ENCODE data around the gene AP5B1. TPM values are rescaled to one million over a fixed set of nuclear protein-coding genes. Genes with fewer than 3 reads are reported as not detected.

Gene AP5B1
- total and polyA plus RNA-seq, 2 experiments from 2014 or later: 3.1 to 16.1 TPM

DNA sequence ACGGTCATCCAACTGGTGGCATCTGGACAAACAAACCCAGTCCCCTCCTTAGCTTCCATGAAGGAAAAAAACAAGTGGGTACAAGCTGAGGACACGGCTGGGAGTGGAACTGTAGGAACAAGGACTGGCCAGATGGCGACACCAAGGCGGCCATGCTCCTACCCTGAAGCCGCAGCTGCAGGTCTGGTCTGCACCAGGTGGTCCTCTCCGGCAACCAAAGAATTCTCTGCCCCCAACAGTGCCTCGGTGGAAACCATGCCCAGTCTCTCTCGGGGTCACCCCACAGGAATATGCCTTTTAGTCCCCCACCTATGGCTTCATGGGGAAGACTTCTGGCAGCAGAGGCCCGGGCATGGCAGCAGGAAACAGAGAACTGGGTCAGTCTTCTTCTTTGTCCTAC lies 28.7 kb upstream of the AP5B1 start:
- ATAC-seq: no peak
- no peak overlapping the region for H3K27ac ChIP-seq (ENCODE audit: low read depth)
- H3K27ac Mint-ChIP-seq: no peak overlapping the region

DNA sequence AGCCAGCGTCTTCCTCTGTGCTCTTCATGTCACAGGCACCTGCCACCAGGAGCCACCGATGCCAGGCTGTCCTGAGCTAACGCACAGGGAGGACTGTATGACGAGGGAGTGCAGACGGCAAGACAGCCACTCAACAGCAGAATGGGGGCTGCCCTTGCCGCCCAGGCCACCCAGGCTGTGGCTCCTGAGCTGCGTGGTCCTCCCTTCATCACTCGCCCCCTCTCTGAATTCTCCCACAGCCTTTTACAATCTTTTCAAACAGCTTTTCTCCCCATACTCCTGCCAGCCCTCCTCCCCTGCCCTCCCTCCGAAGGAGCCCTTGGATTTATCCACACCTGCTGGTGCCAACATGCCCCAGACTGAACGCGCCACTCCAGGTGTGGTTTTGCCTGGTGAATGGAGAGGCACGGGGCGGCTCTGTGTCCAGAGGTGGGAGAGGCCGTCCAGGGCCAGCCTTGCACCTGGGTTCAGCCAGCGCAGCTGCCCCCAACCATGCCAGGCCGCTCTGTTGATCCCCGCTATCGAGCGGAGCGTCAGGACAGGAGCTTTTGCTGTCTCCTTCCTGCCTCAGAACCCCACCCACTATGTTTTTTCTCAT lies 28.1 kb upstream of the AP5B1 start:
- no peaks in the 10 kb centered on the region for H3K36me3 ChIP-seq (ENCODE audit: insufficient read depth)
- Mint-ChIP-seq H3K4me3 (no peak overlapping the region), H3K9me3 (no peaks in the 10 kb centered on the region; the same call in 2 of the 3 replicates), H3K27ac (no peak overlapping the region), H3K27me3 (ENCODE audit: insufficient read depth, low read depth, poor library complexity) (peaks cover 7% of the 10 kb centered on the region), H3K4me1 (peaks cover 4% of the 10 kb centered on the region; the same call in 1 of the 3 replicates), H3K36me3 (ENCODE audit: low read depth) (no peaks in the 10 kb centered on the region)
- H3K79me2 ChIP-seq (replicated peaks; ENCODE audit: insufficient read depth): no peaks in the 10 kb centered on the region
- H3F3A ChIP-seq (replicated peaks; ENCODE audit: low read depth): no peaks in the 10 kb centered on the region
- ATAC-seq (no peak), DNase-seq (ENCODE audit: low spot score) (no peak)
- no peak overlapping the region for H3K27ac ChIP-seq (ENCODE audit: low read depth)
- no peaks in the 10 kb centered on the region for H4K20me1 ChIP-seq (replicated peaks; ENCODE audit: insufficient read depth)
- no peaks in the 10 kb centered on the region for H3K9me2 ChIP-seq (ENCODE audit: insufficient read depth)
- H3K27me3 ChIP-seq (ENCODE audit: insufficient read depth): no peaks in the 10 kb centered on the region
- H3K4me1 ChIP-seq (ENCODE audit: insufficient read depth): no peaks in the 10 kb centered on the region; the same call in 1 of the 2 replicates
- H3K4me2 ChIP-seq: no peak overlapping the region
- H3K4me3 ChIP-seq: no peak overlapping the region
- H2AFZ ChIP-seq: no peak overlapping the region
- TF ChIP-seq ZNF331 (CRISPR knock-in tag; IDR thresholded peaks at IDR 0.05; ENCODE audit: low read depth): no peak
- TF ChIP-seq JUNB (IDR thresholded peaks at IDR 0.05; ENCODE audit: unreplicated experiment): no peak
- TF ChIP-seq, protein P1, sequence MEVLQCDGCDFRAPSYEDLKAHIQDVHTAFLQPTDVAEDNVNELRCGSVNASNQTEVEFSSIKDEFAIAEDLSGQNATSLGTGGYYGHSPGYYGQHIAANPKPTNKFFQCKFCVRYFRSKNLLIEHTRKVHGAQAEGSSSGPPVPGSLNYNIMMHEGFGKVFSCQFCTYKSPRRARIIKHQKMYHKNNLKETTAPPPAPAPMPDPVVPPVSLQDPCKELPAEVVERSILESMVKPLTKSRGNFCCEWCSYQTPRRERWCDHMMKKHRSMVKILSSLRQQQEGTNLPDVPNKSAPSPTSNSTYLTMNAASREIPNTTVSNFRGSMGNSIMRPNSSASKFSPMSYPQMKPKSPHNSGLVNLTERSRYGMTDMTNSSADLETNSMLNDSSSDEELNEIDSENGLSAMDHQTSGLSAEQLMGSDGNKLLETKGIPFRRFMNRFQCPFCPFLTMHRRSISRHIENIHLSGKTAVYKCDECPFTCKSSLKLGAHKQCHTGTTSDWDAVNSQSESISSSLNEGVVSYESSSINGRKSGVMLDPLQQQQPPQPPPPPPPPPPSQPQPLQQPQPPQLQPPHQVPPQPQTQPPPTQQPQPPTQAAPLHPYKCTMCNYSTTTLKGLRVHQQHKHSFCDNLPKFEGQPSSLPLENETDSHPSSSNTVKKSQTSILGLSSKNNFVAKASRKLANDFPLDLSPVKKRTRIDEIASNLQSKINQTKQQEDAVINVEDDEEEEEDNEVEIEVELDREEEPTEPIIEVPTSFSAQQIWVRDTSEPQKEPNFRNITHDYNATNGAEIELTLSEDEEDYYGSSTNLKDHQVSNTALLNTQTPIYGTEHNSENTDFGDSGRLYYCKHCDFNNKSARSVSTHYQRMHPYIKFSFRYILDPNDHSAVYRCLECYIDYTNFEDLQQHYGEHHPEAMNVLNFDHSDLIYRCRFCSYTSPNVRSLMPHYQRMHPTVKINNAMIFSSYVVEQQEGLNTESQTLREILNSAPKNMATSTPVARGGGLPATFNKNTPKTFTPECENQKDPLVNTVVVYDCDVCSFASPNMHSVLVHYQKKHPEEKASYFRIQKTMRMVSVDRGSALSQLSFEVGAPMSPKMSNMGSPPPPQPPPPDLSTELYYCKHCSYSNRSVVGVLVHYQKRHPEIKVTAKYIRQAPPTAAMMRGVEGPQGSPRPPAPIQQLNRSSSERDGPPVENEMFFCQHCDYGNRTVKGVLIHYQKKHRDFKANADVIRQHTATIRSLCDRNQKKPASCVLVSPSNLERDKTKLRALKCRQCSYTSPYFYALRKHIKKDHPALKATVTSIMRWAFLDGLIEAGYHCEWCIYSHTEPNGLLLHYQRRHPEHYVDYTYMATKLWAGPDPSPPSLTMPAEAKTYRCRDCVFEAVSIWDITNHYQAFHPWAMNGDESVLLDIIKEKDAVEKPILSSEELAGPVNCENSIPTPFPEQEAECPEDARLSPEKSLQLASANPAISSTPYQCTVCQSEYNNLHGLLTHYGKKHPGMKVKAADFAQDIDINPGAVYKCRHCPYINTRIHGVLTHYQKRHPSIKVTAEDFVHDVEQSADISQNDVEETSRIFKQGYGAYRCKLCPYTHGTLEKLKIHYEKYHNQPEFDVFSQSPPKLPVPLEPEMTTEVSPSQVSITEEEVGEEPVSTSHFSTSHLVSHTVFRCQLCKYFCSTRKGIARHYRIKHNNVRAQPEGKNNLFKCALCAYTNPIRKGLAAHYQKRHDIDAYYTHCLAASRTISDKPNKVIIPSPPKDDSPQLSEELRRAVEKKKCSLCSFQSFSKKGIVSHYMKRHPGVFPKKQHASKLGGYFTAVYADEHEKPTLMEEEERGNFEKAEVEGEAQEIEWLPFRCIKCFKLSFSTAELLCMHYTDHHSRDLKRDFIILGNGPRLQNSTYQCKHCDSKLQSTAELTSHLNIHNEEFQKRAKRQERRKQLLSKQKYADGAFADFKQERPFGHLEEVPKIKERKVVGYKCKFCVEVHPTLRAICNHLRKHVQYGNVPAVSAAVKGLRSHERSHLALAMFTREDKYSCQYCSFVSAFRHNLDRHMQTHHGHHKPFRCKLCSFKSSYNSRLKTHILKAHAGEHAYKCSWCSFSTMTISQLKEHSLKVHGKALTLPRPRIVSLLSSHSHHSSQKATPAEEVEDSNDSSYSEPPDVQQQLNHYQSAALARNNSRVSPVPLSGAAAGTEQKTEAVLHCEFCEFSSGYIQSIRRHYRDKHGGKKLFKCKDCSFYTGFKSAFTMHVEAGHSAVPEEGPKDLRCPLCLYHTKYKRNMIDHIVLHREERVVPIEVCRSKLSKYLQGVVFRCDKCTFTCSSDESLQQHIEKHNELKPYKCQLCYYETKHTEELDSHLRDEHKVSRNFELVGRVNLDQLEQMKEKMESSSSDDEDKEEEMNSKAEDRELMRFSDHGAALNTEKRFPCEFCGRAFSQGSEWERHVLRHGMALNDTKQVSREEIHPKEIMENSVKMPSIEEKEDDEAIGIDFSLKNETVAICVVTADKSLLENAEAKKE (CRISPR knock-in tag; IDR thresholded peaks at IDR 0.05): no peak
- no peak for TF ChIP-seq STAT1 (IDR thresholded peaks at IDR 0.05; ENCODE audit: unreplicated experiment)
- TF ChIP-seq NANOG (IDR thresholded peaks at IDR 0.05; ENCODE audit: borderline replicate concordance): no peak
- TF ChIP-seq, protein P2, sequence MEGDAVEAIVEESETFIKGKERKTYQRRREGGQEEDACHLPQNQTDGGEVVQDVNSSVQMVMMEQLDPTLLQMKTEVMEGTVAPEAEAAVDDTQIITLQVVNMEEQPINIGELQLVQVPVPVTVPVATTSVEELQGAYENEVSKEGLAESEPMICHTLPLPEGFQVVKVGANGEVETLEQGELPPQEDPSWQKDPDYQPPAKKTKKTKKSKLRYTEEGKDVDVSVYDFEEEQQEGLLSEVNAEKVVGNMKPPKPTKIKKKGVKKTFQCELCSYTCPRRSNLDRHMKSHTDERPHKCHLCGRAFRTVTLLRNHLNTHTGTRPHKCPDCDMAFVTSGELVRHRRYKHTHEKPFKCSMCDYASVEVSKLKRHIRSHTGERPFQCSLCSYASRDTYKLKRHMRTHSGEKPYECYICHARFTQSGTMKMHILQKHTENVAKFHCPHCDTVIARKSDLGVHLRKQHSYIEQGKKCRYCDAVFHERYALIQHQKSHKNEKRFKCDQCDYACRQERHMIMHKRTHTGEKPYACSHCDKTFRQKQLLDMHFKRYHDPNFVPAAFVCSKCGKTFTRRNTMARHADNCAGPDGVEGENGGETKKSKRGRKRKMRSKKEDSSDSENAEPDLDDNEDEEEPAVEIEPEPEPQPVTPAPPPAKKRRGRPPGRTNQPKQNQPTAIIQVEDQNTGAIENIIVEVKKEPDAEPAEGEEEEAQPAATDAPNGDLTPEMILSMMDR (conservative IDR thresholded peaks at IDR 0.05; ENCODE audit: low read depth in 2 of 2): no peak
- TF ChIP-seq CREB1 (CRISPR knock-in tag; IDR thresholded peaks at IDR 0.05; ENCODE audit: low read depth): no peak
- TF ChIP-seq, protein P3, sequence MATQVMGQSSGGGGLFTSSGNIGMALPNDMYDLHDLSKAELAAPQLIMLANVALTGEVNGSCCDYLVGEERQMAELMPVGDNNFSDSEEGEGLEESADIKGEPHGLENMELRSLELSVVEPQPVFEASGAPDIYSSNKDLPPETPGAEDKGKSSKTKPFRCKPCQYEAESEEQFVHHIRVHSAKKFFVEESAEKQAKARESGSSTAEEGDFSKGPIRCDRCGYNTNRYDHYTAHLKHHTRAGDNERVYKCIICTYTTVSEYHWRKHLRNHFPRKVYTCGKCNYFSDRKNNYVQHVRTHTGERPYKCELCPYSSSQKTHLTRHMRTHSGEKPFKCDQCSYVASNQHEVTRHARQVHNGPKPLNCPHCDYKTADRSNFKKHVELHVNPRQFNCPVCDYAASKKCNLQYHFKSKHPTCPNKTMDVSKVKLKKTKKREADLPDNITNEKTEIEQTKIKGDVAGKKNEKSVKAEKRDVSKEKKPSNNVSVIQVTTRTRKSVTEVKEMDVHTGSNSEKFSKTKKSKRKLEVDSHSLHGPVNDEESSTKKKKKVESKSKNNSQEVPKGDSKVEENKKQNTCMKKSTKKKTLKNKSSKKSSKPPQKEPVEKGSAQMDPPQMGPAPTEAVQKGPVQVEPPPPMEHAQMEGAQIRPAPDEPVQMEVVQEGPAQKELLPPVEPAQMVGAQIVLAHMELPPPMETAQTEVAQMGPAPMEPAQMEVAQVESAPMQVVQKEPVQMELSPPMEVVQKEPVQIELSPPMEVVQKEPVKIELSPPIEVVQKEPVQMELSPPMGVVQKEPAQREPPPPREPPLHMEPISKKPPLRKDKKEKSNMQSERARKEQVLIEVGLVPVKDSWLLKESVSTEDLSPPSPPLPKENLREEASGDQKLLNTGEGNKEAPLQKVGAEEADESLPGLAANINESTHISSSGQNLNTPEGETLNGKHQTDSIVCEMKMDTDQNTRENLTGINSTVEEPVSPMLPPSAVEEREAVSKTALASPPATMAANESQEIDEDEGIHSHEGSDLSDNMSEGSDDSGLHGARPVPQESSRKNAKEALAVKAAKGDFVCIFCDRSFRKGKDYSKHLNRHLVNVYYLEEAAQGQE (IDR thresholded peaks at IDR 0.05; ENCODE audit: unreplicated experiment): no peak

More for the DNA sequence above, 28.7 kb upstream of the AP5B1 start:
- no peaks in the 10 kb centered on the region for H3K27me3 ChIP-seq (ENCODE audit: insufficient read depth)
- H3K4me2 ChIP-seq: no peak overlapping the region
- no peaks in the 10 kb centered on the region for H3K79me2 ChIP-seq (replicated peaks; ENCODE audit: insufficient read depth)
- Mint-ChIP-seq H3K9me3 (no peaks in the 10 kb centered on the region; the same call in 2 of the 3 replicates), H3K27me3 (ENCODE audit: insufficient read depth, low read depth, poor library complexity) (peaks cover 7% of the 10 kb centered on the region), H3K4me1 (no peaks in the 10 kb centered on the region), H3K4me3 (no peak overlapping the region), H3K36me3 (ENCODE audit: low read depth) (no peaks in the 10 kb centered on the region)
- H3K4me1 ChIP-seq (ENCODE audit: insufficient read depth): no peaks in the 10 kb centered on the region
- no peak for TF ChIP-seq STAT1 (IDR thresholded peaks at IDR 0.05; ENCODE audit: unreplicated experiment)
- DNase-seq (ENCODE audit: low spot score): no peak
- no peaks in the 10 kb centered on the region for H3K36me3 ChIP-seq (ENCODE audit: insufficient read depth)
- no peaks in the 10 kb centered on the region for H3F3A ChIP-seq (replicated peaks; ENCODE audit: low read depth)
- no peaks in the 10 kb centered on the region for H4K20me1 ChIP-seq (replicated peaks; ENCODE audit: insufficient read depth)
- H3K4me3 ChIP-seq: no peak overlapping the region
- H2AFZ ChIP-seq: no peak overlapping the region
- no peaks in the 10 kb centered on the region for H3K9me2 ChIP-seq (ENCODE audit: insufficient read depth)

All from GM23338 (cell line).